ENCODE data around the gene RGS8.
"Not testable (repeated sequence)": the region's sequence is repeated elsewhere in the genome, so short reads cannot be mapped to it uniquely, and the experiment has no call there.

DNA sequence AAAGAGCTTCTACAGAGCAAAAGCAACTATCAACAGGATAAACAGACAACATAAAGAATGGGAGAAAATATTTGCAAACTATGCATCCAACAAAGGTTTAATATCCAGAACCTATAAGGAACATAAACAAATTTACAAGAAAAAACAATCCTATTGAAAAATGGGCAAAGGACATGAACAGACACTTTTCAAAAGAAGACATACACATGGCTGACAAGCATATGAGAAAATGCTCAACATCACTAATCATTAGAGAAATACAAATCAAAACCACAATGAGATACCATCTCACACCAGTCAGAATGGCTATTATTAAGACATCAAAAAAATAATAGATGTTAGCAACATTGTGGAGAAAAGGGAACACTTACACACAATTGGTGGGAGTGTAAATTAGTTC lies 8.8 kb upstream of the RGS8 start:
- not testable (repeated sequence) for TF ChIP-seq HOXA7 (CRISPR knock-in tag; IDR thresholded peaks at IDR 0.05); JUN (IDR thresholded peaks at IDR 0.05); CTCF (IDR thresholded peaks at IDR 0.05); RAD21 (conservative IDR thresholded peaks at IDR 0.05 in 1 of 2, IDR thresholded peaks at IDR 0.05 in 1 of 2); POLR2A (IDR thresholded peaks at IDR 0.05; ENCODE audit: low read length); ZC3H11A (IDR thresholded peaks at IDR 0.05); SREBF2 (IDR thresholded peaks at IDR 0.05); CEBPB (IDR thresholded peaks at IDR 0.05); USF2 (IDR thresholded peaks at IDR 0.05); BHLHE40 (IDR thresholded peaks at IDR 0.05; ENCODE audit: low read depth, low read length)
- TF ChIP-seq, protein P1, sequence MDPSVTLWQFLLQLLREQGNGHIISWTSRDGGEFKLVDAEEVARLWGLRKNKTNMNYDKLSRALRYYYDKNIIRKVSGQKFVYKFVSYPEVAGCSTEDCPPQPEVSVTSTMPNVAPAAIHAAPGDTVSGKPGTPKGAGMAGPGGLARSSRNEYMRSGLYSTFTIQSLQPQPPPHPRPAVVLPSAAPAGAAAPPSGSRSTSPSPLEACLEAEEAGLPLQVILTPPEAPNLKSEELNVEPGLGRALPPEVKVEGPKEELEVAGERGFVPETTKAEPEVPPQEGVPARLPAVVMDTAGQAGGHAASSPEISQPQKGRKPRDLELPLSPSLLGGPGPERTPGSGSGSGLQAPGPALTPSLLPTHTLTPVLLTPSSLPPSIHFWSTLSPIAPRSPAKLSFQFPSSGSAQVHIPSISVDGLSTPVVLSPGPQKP (IDR thresholded peaks at IDR 0.05; ENCODE audit: low read depth, low read length): not testable (repeated sequence)
- TF ChIP-seq, protein P2, sequence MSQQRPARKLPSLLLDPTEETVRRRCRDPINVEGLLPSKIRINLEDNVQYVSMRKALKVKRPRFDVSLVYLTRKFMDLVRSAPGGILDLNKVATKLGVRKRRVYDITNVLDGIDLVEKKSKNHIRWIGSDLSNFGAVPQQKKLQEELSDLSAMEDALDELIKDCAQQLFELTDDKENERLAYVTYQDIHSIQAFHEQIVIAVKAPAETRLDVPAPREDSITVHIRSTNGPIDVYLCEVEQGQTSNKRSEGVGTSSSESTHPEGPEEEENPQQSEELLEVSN (IDR thresholded peaks at IDR 0.05; ENCODE audit: borderline replicate concordance, low read depth): not testable (repeated sequence)
